Measurements from ENCODE around the gene C1QL1.

C1QL1 gene

GRCh38 chr17:44910231-44911106 lies 57.6 kb downstream of the C1QL1 start:
- no peak overlapping the region for H3K4me3 ChIP-seq (ENCODE audit: low read depth, low read length)
- TF ChIP-seq MAX (IDR thresholded peaks at IDR 0.05; ENCODE audit: low read depth, low read length) (no peak), CTCF (IDR thresholded peaks at IDR 0.05; ENCODE audit: low read depth, low read length) (no peak), MYC (IDR thresholded peaks at IDR 0.05; ENCODE audit: low read depth, low read length) (no peak), POLR2A (IDR thresholded peaks at IDR 0.05; ENCODE audit: extremely low read depth, insufficient read length) (no peak)
- DNase-seq (ENCODE audit: low read depth) = no peak
